ENCODE measurements around the gene PEX6. TPM values are rescaled to one million over a fixed set of nuclear protein-coding genes. Genes with fewer than 3 reads are reported as not detected.

The PEX6 gene
- total RNA-seq, 2 experiments from 2014 or later, result 7.3 to 9.0 TPM

DNA sequence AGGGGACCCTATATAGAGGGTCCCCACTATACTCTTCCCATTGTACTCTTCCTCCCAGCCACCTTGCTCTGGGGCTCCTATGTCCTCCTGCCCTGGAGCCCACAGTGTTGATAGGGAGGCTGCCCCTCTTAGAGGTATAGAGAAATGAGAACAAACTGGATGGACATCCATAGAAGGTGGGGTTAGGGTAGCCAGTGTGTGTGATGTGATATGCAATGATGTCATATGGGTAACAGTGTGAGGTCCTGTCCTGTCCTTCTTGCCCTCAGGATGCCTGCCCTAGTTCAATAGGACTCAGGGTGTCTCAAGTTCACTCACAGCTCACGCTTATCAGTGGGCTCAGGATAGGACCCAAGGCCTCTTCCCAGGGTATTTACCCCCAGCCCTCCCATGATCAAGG, 62.7 kb downstream of the PEX6 start:
- no peaks in the 10 kb centered on the region for H3K9me3 Mint-ChIP-seq
- H3K4me1 Mint-ChIP-seq (ENCODE audit: low read depth), result peaks cover 2% of the 10 kb centered on the region
- ChIA-PET POLR2A (no interaction called here), CTCF (interaction anchor here (1.3 to 1.9 kb wide), 2 partner anchors 13 to 15 kb away, joined by 3 to 6 read pairs; partner anchors contain the start of gene CNPY3)
- no peak for DNase-seq
- peak; percentile 65 for ATAC-seq
- peaks cover 7% of the 10 kb centered on the region for H3K27me3 Mint-ChIP-seq
- intact Hi-C loops (cut with micrococcal nuclease), result no loop called here
- no peaks in the 10 kb centered on the region for H3K36me3 Mint-ChIP-seq (ENCODE audit: low read depth)
- H3K4me3 Mint-ChIP-seq, result no peak overlapping the region
- TF ChIP-seq, protein P1, sequence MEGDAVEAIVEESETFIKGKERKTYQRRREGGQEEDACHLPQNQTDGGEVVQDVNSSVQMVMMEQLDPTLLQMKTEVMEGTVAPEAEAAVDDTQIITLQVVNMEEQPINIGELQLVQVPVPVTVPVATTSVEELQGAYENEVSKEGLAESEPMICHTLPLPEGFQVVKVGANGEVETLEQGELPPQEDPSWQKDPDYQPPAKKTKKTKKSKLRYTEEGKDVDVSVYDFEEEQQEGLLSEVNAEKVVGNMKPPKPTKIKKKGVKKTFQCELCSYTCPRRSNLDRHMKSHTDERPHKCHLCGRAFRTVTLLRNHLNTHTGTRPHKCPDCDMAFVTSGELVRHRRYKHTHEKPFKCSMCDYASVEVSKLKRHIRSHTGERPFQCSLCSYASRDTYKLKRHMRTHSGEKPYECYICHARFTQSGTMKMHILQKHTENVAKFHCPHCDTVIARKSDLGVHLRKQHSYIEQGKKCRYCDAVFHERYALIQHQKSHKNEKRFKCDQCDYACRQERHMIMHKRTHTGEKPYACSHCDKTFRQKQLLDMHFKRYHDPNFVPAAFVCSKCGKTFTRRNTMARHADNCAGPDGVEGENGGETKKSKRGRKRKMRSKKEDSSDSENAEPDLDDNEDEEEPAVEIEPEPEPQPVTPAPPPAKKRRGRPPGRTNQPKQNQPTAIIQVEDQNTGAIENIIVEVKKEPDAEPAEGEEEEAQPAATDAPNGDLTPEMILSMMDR (IDR thresholded peaks at IDR 0.05), result no peak
- no peak overlapping the region for H3K27ac Mint-ChIP-seq

DNA sequence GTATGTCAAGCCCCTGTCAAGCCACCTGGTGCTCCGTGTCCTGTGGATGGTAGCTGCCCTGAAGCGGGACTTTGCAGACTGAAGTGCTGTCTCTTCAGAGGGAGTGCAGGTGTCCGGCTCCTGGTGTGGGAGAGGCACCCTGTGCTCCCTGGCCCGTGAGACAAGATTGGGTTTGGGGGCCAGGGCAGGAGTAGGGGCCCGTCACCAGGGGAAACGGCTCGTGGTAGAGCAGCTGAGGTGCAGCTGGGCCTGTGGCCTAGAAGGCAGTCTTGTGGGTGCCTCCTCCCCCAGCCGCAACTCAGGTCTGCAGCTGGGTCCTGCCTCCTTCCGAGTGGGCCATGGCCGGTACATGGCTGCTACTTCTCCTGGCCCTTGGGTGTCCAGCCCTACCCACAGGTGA, 63.2 kb downstream of the PEX6 start, which contains the start of gene PTCRA:
Gene PTCRA, plus strand, starts transcription at position 322 of the 400 bp plus-strand sequence. Its CDS starts 17 bp downstream, at position 339.
- CTCF ChIA-PET, result interaction anchor here (1.1 to 1.9 kb wide), 2 partner anchors 14 to 16 kb away, joined by 3 to 6 read pairs; no protein-coding TSS in a partner anchor
- peak; percentile 25 for ATAC-seq
- H3K4me3 Mint-ChIP-seq, result no peak within 1 kb of the TSS
- H3K4me1 Mint-ChIP-seq (ENCODE audit: low read depth), result peaks cover 4% of the 10 kb centered on the region
- POLR2A ChIA-PET, result interaction anchor here (1.2 kb wide), 1 partner anchor 64 kb away, joined by 3 read pairs; the partner anchor contains the start of gene PEX6
- no peaks in the 10 kb centered on the region for H3K9me3 Mint-ChIP-seq
- TF ChIP-seq, protein P1 (IDR thresholded peaks at IDR 0.05), result no peak
- H3K27me3 Mint-ChIP-seq, result peaks cover 10% of the 10 kb centered on the region
- H3K36me3 Mint-ChIP-seq (ENCODE audit: low read depth), result no peaks in the 10 kb centered on the region
- intact Hi-C loops (cut with micrococcal nuclease), result no loop called here
- no peak within 1 kb of the TSS for H3K27ac Mint-ChIP-seq
- DNase-seq, result no peak

DNA sequence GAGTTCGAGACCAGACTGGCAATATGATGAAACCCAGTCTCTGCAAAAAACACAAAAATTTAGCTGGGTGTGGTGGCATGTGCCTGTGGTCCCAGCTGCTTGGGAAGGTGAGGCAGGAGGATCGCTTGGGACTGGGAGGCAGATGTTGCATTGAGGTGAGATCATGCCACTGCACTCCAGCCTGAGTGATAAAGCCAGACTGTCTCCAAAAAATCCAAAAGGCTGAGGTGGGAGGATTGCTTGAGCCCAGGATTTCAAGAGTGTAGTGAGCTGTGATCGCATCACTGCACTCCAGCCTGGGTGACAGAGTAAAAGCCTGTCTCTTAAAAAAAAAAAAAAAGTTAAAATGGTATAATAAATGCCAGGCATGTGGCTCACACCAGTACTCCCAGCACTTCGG, 64.4 kb downstream of the PEX6 start:
- Mint-ChIP-seq H3K27ac (no peak overlapping the region), H3K4me1 (ENCODE audit: low read depth) (peaks cover 4% of the 10 kb centered on the region), H3K9me3 (no peaks in the 10 kb centered on the region), H3K4me3 (no peak overlapping the region), H3K36me3 (ENCODE audit: low read depth) (no peaks in the 10 kb centered on the region), H3K27me3 (peaks cover 10% of the 10 kb centered on the region)
- intact Hi-C loops (cut with micrococcal nuclease), result no loop called here
- DNase-seq, result no peak
- ATAC-seq, result no peak
- ChIA-PET POLR2A (interaction anchor here (0.6 to 2.4 kb wide), 4 partner anchors 15 to 1090 kb away, joined by 3 to 7 read pairs (median 3); partner anchors contain the start of genes CNPY3 and PEX6), CTCF (interaction anchor here (0.9 to 1.2 kb wide), 4 partner anchors 14 to 229 kb away, joined by 3 to 4 read pairs (median 3); no protein-coding TSS in a partner anchor)
- TF ChIP-seq, protein P1 (IDR thresholded peaks at IDR 0.05), result no peak

Other genes starting within 250 kb of the PEX6 start
- gene TBCC, start 233.1 kb downstream of the PEX6 start, total RNA-seq, result 10 to 100 TPM; 16.0 to 16.3 TPM
- 1 to 10 TPM; 9.7 to 9.8 TPM for gene BICRAL, start 197.1 kb downstream of the PEX6 start, total RNA-seq
- gene RPL7L1, start 99.6 kb downstream of the PEX6 start, total RNA-seq, result 100 to 1,000 TPM; 135 to 137 TPM
- not detected for gene PTCRA, start 63.1 kb downstream of the PEX6 start, total RNA-seq
- gene CNPY3, start 49.7 kb downstream of the PEX6 start, total RNA-seq, result 10 to 100 TPM; 46.2 to 46.8 TPM
- under 1 TPM; 0.25 to 0.38 TPM for gene GNMT, start 18.4 kb downstream of the PEX6 start, total RNA-seq
- 10 to 100 TPM; 41.6 to 47.5 TPM for gene PPP2R5D, start 5.4 kb upstream of the PEX6 start, total RNA-seq
- 10 to 100 TPM; 84.8 to 92.3 TPM for gene MEA1, start 34.8 kb upstream of the PEX6 start, total RNA-seq
- gene KLHDC3, start 35.1 kb upstream of the PEX6 start, total RNA-seq, result 10 to 100 TPM; 58.6 to 64.0 TPM
- gene RRP36, start 42.4 kb upstream of the PEX6 start, total RNA-seq, result 10 to 100 TPM; 47.9 to 48.0 TPM
- 10 to 100 TPM; 13.9 TPM for gene CUL7, start 74.7 kb upstream of the PEX6 start, total RNA-seq
- gene MRPL2, start 80.3 kb upstream of the PEX6 start, total RNA-seq, result 100 to 1,000 TPM; 108 TPM
- gene KLC4, start 80.5 kb upstream of the PEX6 start, total RNA-seq, result 10 to 100 TPM; 10.6 to 11.5 TPM
- 1 to 10 TPM; 3.8 to 4.1 TPM for gene PTK7, start 97.1 kb upstream of the PEX6 start, total RNA-seq
- gene SRF, start 192.1 kb upstream of the PEX6 start, total RNA-seq, result 10 to 100 TPM; 34.5 to 35.4 TPM
- gene CUL9, start 203.0 kb upstream of the PEX6 start, total RNA-seq, result 10 to 100 TPM; 38.8 to 43.1 TPM